IPS-NIHi7 (cell line): ENCODE data around the gene VCX2.
"Not testable (repeated sequence)": the region's sequence is repeated elsewhere in the genome, so short reads cannot be mapped to it uniquely, and the experiment has no call there.

Source experiments
- DNase-seq: peaks from one replicate; pipeline ENCODE4 v3.0.0; 2012; ENCODE audit warnings: mixed read lengths; ENCODE audit errors: extremely low spot score

Gene VCX2

GRCh38 chrX:8122538-8122937 lies 48.5 kb downstream of the VCX2 start:
- no peak for DNase-seq

- not testable (repeated sequence) for DNase-seq
Measured at GRCh38 chrX:8121391-8121790, 49.7 kb downstream of the VCX2 start.
